GM18861 (cell line): ENCODE results near the gene SAYSD1.

Experiments used
- ATAC-seq: cut with Tn5 transposase; IDR thresholded peaks from one replicate; pipeline ENCODE4 v1.9.1; 2021; ENCODE audit not compliant: unreplicated experiment

The SAYSD1 gene

GRCh38 chr6:39108041-39108839, 6.7 kb downstream of the SAYSD1 start:
- ATAC-seq, result no peak

GRCh38 chr6:39107641-39108040, 7.3 kb downstream of the SAYSD1 start:
- ATAC-seq, result no peak

- no peak for ATAC-seq
Measured at GRCh38 chr6:39107034-39107433, 8.0 kb downstream of the SAYSD1 start.

GRCh38 chr6:39104528-39104927, 10.5 kb downstream of the SAYSD1 start:
- ATAC-seq, result no peak

GRCh38 chr6:39102821-39103136, 12.2 kb downstream of the SAYSD1 start:
- ATAC-seq, result no peak

- ATAC-seq, result no peak
Measured at GRCh38 chr6:39102071-39102820, 12.7 kb downstream of the SAYSD1 start.

GRCh38 chr6:39100358-39100757, 14.6 kb downstream of the SAYSD1 start:
- ATAC-seq, result no peak

- no peak for ATAC-seq
Measured at GRCh38 chr6:39095578-39095977, 19.4 kb downstream of the SAYSD1 start.

GRCh38 chr6:39093149-39093708, 21.8 kb downstream of the SAYSD1 start:
- ATAC-seq, result no peak

- ATAC-seq, result no peak
Measured at GRCh38 chr6:39092124-39092523, 22.9 kb downstream of the SAYSD1 start.

- ATAC-seq, result no peak
Measured at GRCh38 chr6:39091220-39091619, 23.8 kb downstream of the SAYSD1 start.

- no peak for ATAC-seq
Measured at GRCh38 chr6:39090036-39090435, 24.9 kb downstream of the SAYSD1 start.

- ATAC-seq, result no peak
Measured at GRCh38 chr6:39088331-39088730, 26.7 kb downstream of the SAYSD1 start.

- ATAC-seq, result no peak
Measured at GRCh38 chr6:39087197-39087596, 27.8 kb downstream of the SAYSD1 start.

- no peak for ATAC-seq
Measured at GRCh38 chr6:39086711-39087110, 28.3 kb downstream of the SAYSD1 start.

- ATAC-seq, result no peak
Measured at GRCh38 chr6:39086294-39086693, 28.7 kb downstream of the SAYSD1 start.

- no peak for ATAC-seq
Measured at GRCh38 chr6:39085129-39085797, 29.7 kb downstream of the SAYSD1 start.

- no peak for ATAC-seq
Measured at GRCh38 chr6:39084506-39084905, 30.5 kb downstream of the SAYSD1 start.

- no peak for ATAC-seq
Measured at GRCh38 chr6:39083231-39083634, 31.8 kb downstream of the SAYSD1 start.

- no peak for ATAC-seq
Measured at GRCh38 chr6:39082310-39082709, 32.7 kb downstream of the SAYSD1 start.

- no peak for ATAC-seq
Measured at GRCh38 chr6:39080246-39080875, 34.6 kb downstream of the SAYSD1 start.
